NCI-H2196 (cell line): ENCODE measurements around the gene DLG2.
"Not testable (repeated sequence)": the region's sequence is repeated elsewhere in the genome, so short reads cannot be mapped to it uniquely, and the experiment has no call there.

Experiments used
- DNase-seq: peaks from one replicate; lab custom pipeline; 2025; ENCODE audit not compliant: unreplicated experiment; lab: John Stamatoyannopoulos, UW

Gene DLG2

GRCh38 chr11:85045716-85046115, 581.4 kb downstream of the DLG2 start:
- DNase-seq, result no peak

- DNase-seq, result no peak
These were observed 582.2 kb downstream of the DLG2 start for GRCh38 chr11:85044911-85045310.

- no peak for DNase-seq
These were observed 584.8 kb downstream of the DLG2 start for GRCh38 chr11:85042361-85042760.

GRCh38 chr11:85040166-85040565, 587.0 kb downstream of the DLG2 start:
- DNase-seq, result no peak

GRCh38 chr11:85029964-85030363, 597.2 kb downstream of the DLG2 start:
- no peak for DNase-seq

- DNase-seq, result no peak
These were observed 598.6 kb downstream of the DLG2 start for GRCh38 chr11:85028329-85029101.

- no peak for DNase-seq
These were observed 599.8 kb downstream of the DLG2 start for GRCh38 chr11:85027346-85027745.

- DNase-seq, result no peak
These were observed 606.1 kb downstream of the DLG2 start for GRCh38 chr11:85021058-85021457.

GRCh38 chr11:84993386-84993785, 633.8 kb downstream of the DLG2 start:
- no peak for DNase-seq

- no peak for DNase-seq
These were observed 637.0 kb downstream of the DLG2 start for GRCh38 chr11:84990141-84990540.

GRCh38 chr11:84987686-84988187, 639.4 kb downstream of the DLG2 start:
- DNase-seq, result not testable (repeated sequence)

GRCh38 chr11:84981301-84981700, 645.8 kb downstream of the DLG2 start:
- no peak for DNase-seq

GRCh38 chr11:84969103-84969502, 658.0 kb downstream of the DLG2 start:
- no peak for DNase-seq

- no peak for DNase-seq
These were observed 661.7 kb downstream of the DLG2 start for GRCh38 chr11:84965484-84965883.

GRCh38 chr11:84963240-84963639, 663.9 kb downstream of the DLG2 start:
- DNase-seq, result no peak

GRCh38 chr11:84962018-84962417, 665.1 kb downstream of the DLG2 start:
- no peak for DNase-seq

- no peak for DNase-seq
These were observed 668.8 kb downstream of the DLG2 start for GRCh38 chr11:84958295-84958694.

- no peak for DNase-seq
These were observed 676.4 kb downstream of the DLG2 start for GRCh38 chr11:84950569-84951270.

GRCh38 chr11:84947970-84948580, 679.1 kb downstream of the DLG2 start:
- no peak for DNase-seq

- DNase-seq, result no peak
These were observed 680.1 kb downstream of the DLG2 start for GRCh38 chr11:84947070-84947469.

- no peak for DNase-seq
These were observed 696.3 kb downstream of the DLG2 start for GRCh38 chr11:84930863-84931262.

GRCh38 chr11:84929738-84930137, 697.4 kb downstream of the DLG2 start:
- no peak for DNase-seq
